K562 (cell line): Measurements from ENCODE around the gene EML1. TPM values are rescaled to one million over a fixed set of nuclear protein-coding genes. Genes with fewer than 3 reads are reported as not detected.

Source experiments
- ATAC-seq: fragments of 200-7000 bp; cut with Tn5 transposase; 3 replicates; pipeline ENCODE4 v1.9.1; 2020; ENCODE audit warnings: moderate library complexity
- BruUV-seq: library from RNA; stranded (reverse); fragments of 400-500 nt; replicated peaks from 2 replicates; lab custom pipeline; 2021; lab: Mats Ljungman, UMichigan
- CTCF ChIA-PET: fragments of 300-600 bp; formaldehyde crosslinking; extraction: SDS; loops from one replicate; lab custom pipeline; 2021; ENCODE audit warnings: low intra/inter-chr PET ratio; lab: Yijun Ruan, JAX
- POLR2A ChIA-PET: fragments of 300-600, 350-650 bp; sonication (Branson Sonifier 250); formaldehyde crosslinking; extraction: SDS; loops from one replicate; lab custom pipeline; 2021; ENCODE audit warnings: antibody characterized with exemption, inconsistent platforms; lab: Yijun Ruan, JAX
- DNase-seq, 4 experiments: peaks; one replicate each; pipeline versions ENCODE4 v3.0.0 to v3.0.0-alpha.2; 2011 to 2018; ENCODE audit warnings: low spot score in 3 of 4, mixed read lengths in 3 of 4; ENCODE audit errors: extremely low read depth in 1 of 4
- FAIRE-seq: peaks from 2 replicates; lab custom pipeline; 2011; peaks lifted over from hg19 to GRCh38; lab: Jason Lieb, UNC
- H2AFZ ChIP-seq: 2 replicates; pipeline ENCODE4 v1.6.0; 2011; ENCODE audit warnings: low read depth, low read length, control low read depth, inconsistent platforms
- H3K27ac ChIP-seq: fragments of 200-600 bp; 3 replicates; pipeline ENCODE4 v1.8.0; 2011; ENCODE audit warnings: low read depth, mild to moderate bottlenecking, control low read depth, inconsistent platforms, low read length, moderate library complexity, mixed read lengths; ENCODE audit errors: extremely low read depth
- H3K27me3 ChIP-seq, 2 experiments: fragments of 300-600 bp in 1 of 2; 2 replicates in 1 of 2; 3 replicates in 1 of 2; pipeline versions ENCODE4 v1.6.0 to v1.8.0; 2011; ENCODE audit warnings: inconsistent platforms in 2 of 2, low read length in 2 of 2, mild to moderate bottlenecking in 1 of 2, mixed read lengths in 1 of 2, moderate library complexity in 1 of 2; ENCODE audit not compliant: control insufficient read depth in 2 of 2, insufficient read depth in 2 of 2
- H3K36me3 ChIP-seq: fragments of 300-600 bp; 3 replicates; pipeline ENCODE4 v1.8.0; 2011; ENCODE audit warnings: mild to moderate bottlenecking, low read length, inconsistent platforms; ENCODE audit not compliant: control insufficient read depth, insufficient read depth
- H3K4me1 ChIP-seq, 2 experiments: fragments of 200-600 bp in 1 of 2; replicated peaks in 1 of 2; 2 replicates in 1 of 2; 3 replicates in 1 of 2; pipeline versions ENCODE4 v1.5.1 to v1.8.0; 2011; ENCODE audit warnings: inconsistent platforms in 2 of 2, low read length in 2 of 2, mild to moderate bottlenecking in 1 of 2, mixed read lengths in 1 of 2, moderate library complexity in 1 of 2; ENCODE audit not compliant: control insufficient read depth in 2 of 2, insufficient read depth in 2 of 2
- H3K4me2 ChIP-seq: 2 replicates; pipeline ENCODE4 v1.6.1; 2011; ENCODE audit warnings: low read length, control low read depth, inconsistent platforms, mixed read lengths; ENCODE audit not compliant: insufficient read depth
- H3K4me3 ChIP-seq: fragments of 200-600 bp; sonication (generic), shearing (Covaris generic); 2 replicates; pipeline ENCODE4 v1.5.1; 2016; ENCODE audit warnings: control low read depth, inconsistent platforms
- H3K79me2 ChIP-seq: fragments of 200-600 bp; 3 replicates; pipeline ENCODE4 v1.8.0; 2011; ENCODE audit warnings: low read length, inconsistent platforms; ENCODE audit not compliant: control insufficient read depth, insufficient read depth
- H3K9ac ChIP-seq, 2 experiments: 2 replicates each; pipeline versions ENCODE4 v1.6.0 to v1.6.1; 2011; ENCODE audit warnings: low read depth in 2 of 2, low read length in 2 of 2, control low read depth in 1 of 2, inconsistent platforms in 1 of 2, mild to moderate bottlenecking in 1 of 2, mixed read lengths in 1 of 2; ENCODE audit not compliant: insufficient read depth in 1 of 2
- H3K9me1 ChIP-seq: one replicate; pipeline ENCODE4 v1.6.0; 2011; ENCODE audit warnings: inconsistent platforms, mild to moderate bottlenecking, low read length, moderate library complexity; ENCODE audit not compliant: control insufficient read depth, insufficient read depth
- H3K9me3 ChIP-seq: replicated peaks from 2 replicates; pipeline ENCODE4 v1.5.1; 2011; ENCODE audit warnings: low read depth, low read length, inconsistent platforms; ENCODE audit not compliant: control insufficient read depth, insufficient read depth
- H4K20me1 ChIP-seq: replicated peaks from 2 replicates; pipeline ENCODE4 v1.6.1; 2011; ENCODE audit warnings: low read length, inconsistent platforms, mixed read lengths; ENCODE audit not compliant: control insufficient read depth, insufficient read depth
- E2F1 ChIP-seq: sonication (generic); formaldehyde crosslinking; IDR thresholded peaks from 2 replicates; pipeline ENCODE4 v1.8.1; 2023; ENCODE audit warnings: mild to moderate bottlenecking, missing genetic modification reagents, moderate library complexity
- KLF16 ChIP-seq: IDR thresholded peaks from 2 replicates; pipeline ENCODE4 v1.6.1; 2016; ENCODE audit warnings: antibody characterized with exemption
- ZBTB34 ChIP-seq: fragments of 250-450 bp; sonication (Bioruptor Pico); IDR thresholded peaks from 2 replicates; pipeline ENCODE4 v1.8.0; 2021; ENCODE audit warnings: mild to moderate bottlenecking, moderate library complexity
- WGBS: fragments of 100-300 bp; shearing (Covaris generic); methylation state at CpG from one replicate; pipeline ENCODE4 v1.1.6; 2016; ENCODE audit warnings: low coverage, mixed read lengths; ENCODE audit not compliant: insufficient coverage; ENCODE audit errors: missing lambda C conversion rate; 5-methylcytosine and 5-hydroxymethylcytosine counted together
- in situ Hi-C: fragments of 300-500 bp; cut with MboI; formaldehyde crosslinking; loops from 4 replicates; pipeline ENCODE4 v1.15.0; 2018; ENCODE audit warnings: inconsistent platforms, mixed read lengths
- intact Hi-C: fragments of 100-400 bp; cut with micrococcal nuclease; formaldehyde crosslinking; loops from 2 replicates; pipeline ENCODE4 v1.14.2; 2022
- polyA plus RNA-seq, 8 experiments: library from polyadenylated mRNA; depleted of rRNA in 4 of 8; stranded (reverse) in 5 of 8; unstranded in 3 of 8; fragments of >200 nt; fragmentation: Nextera tagmentation in 2 of 8; fragmentation: Illumina TruSeq in 1 of 8; extraction: Ambion mirVana in 2 of 8; extraction: Trizol in 1 of 8; gene quantifications; 2 replicates each; pipeline versions ENCODE4 v1.2.1 to v1.2.3, GENCODE V29; 2011 to 2014; ENCODE audit warnings: inconsistent platforms in 1 of 8, missing spikeins in 1 of 8
- total RNA-seq, 7 experiments: library from RNA; depleted of rRNA in 6 of 7; stranded (reverse); fragments of >200 nt in 6 of 7; fragmentation: Illumina TruSeq in 2 of 7; extraction: Trizol in 2 of 7; gene quantifications; 2 replicates each; pipeline versions ENCODE4 v1.2.1 to v1.2.3, GENCODE V29; 2011 to 2021; ENCODE audit warnings: low replicate concordance in 1 of 7

The EML1 gene
- total and polyA plus RNA-seq, 9 of the 15 experiments (the other 6 are each of a cell fraction or from before 2014, with no cell fraction given) = 0.01 to 0.35 (median 0.07) TPM; not detected in 2

DNA sequence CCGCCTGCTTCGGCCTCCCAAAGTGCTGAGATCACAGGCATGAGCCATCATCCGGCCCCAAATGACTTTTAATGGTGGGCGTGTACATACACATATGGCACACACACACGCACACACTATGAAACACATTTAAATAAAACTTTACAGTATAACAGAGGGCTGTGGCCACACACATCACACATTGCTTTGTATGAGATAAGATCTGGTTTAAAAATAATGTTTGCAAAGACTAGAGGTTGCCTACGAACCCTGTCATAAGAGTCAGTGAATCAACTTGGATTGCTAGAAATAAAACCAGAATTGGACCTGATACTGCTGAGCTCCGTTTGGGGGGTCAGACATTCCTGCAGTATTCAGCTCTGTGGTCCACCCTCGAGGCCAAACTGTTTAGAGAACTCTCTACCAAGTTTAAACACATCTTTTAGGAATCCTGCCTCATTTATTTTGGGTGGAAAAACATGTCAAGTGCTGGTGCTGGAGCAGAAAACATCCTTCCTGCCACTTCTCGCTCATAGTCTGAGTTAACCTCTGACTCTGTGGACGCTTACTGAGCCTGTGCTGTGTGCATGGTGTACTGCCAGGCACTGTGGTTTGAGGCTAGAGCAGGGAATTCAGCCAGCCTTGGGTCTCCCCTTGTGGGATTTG is 47.8 kb upstream of the EML1 start:
- 0% methylated on average over 10 of the region's 10 CpGs for WGBS
- H3K4me2 ChIP-seq = no peak overlapping the region
- no peaks in the 10 kb centered on the region for H4K20me1 ChIP-seq
- in situ Hi-C loops (no loop called here), intact Hi-C loops (no loop called here)
- BruUV-seq = no TSS peak
- H3K9me1 ChIP-seq = no peaks in the 10 kb centered on the region
- H3K27me3 ChIP-seq = peaks cover 3 to 60% of the 10 kb centered on the region in 2 experiments; a peak in 3 of 5 replicates
- TF ChIP-seq ZBTB34 (CRISPR knock-in tag) (no peak), E2F1 (CRISPR knock-in tag) (no peak), KLF16 (no peak)
- TF ChIP-seq, all 486 proteins: peak for 0
- FAIRE-seq = no peak
- H3K4me3 ChIP-seq = no peak overlapping the region
- peaks cover 0 to 12% of the 10 kb centered on the region in 2 experiments; a peak in 2 of 5 replicates for H3K4me1 ChIP-seq
- no peak overlapping the region for H3K27ac ChIP-seq
- H3K36me3 ChIP-seq = no peaks in the 10 kb centered on the region
- no peak for ATAC-seq
- no peaks in the 10 kb centered on the region for H3K9me3 ChIP-seq
- no peak overlapping the region for H2AFZ ChIP-seq
- ChIA-PET POLR2A (no interaction called here), CTCF (no interaction called here)
- no peaks in the 10 kb centered on the region for H3K79me2 ChIP-seq
- no peak for DNase-seq
- no peak overlapping the region for H3K9ac ChIP-seq
